OCI-M2 (cell line): ENCODE results near the gene EPB41L1.
"Not testable (repeated sequence)": the region's sequence is repeated elsewhere in the genome, so short reads cannot be mapped to it uniquely, and the experiment has no call there.

Experiments used
- DNase-seq: peaks from one replicate; lab custom pipeline; 2025; ENCODE audit not compliant: unreplicated experiment; lab: John Stamatoyannopoulos, UW

EPB41L1 gene

GRCh38 chr20:36125097-36125496 lies 29.4 kb upstream of the EPB41L1 start:
- DNase-seq, result no peak

GRCh38 chr20:36126836-36127527 lies 27.6 kb upstream of the EPB41L1 start:
- no peak for DNase-seq

GRCh38 chr20:36128463-36129159 lies 25.9 kb upstream of the EPB41L1 start:
- DNase-seq, result no peak

- DNase-seq, result no peak
These were observed 25.4 kb upstream of the EPB41L1 start for GRCh38 chr20:36129160-36129543.

- no peak for DNase-seq
These were observed 24.1 kb upstream of the EPB41L1 start for GRCh38 chr20:36130390-36130789.

GRCh38 chr20:36132802-36133211 lies 21.7 kb upstream of the EPB41L1 start:
- no peak for DNase-seq

- no peak for DNase-seq
These were observed 20.7 kb upstream of the EPB41L1 start for GRCh38 chr20:36133821-36134220.

- no peak for DNase-seq
These were observed 19.4 kb upstream of the EPB41L1 start for GRCh38 chr20:36135159-36135558.

GRCh38 chr20:36135821-36136220 lies 18.7 kb upstream of the EPB41L1 start:
- no peak for DNase-seq

GRCh38 chr20:36137313-36137712 lies 17.2 kb upstream of the EPB41L1 start:
- DNase-seq, result not testable (repeated sequence)

GRCh38 chr20:36141310-36141709 lies 13.2 kb upstream of the EPB41L1 start:
- DNase-seq, result no peak

- no peak for DNase-seq
These were observed 10.2 kb upstream of the EPB41L1 start for GRCh38 chr20:36144336-36144735.

- no peak for DNase-seq
These were observed 8.4 kb upstream of the EPB41L1 start for GRCh38 chr20:36145877-36146707.

- no peak for DNase-seq
These were observed 6.8 kb upstream of the EPB41L1 start for GRCh38 chr20:36147690-36148089.

GRCh38 chr20:36148439-36148838 lies 6.1 kb upstream of the EPB41L1 start:
- DNase-seq, result no peak

GRCh38 chr20:36149012-36149411 lies 5.5 kb upstream of the EPB41L1 start:
- no peak for DNase-seq

GRCh38 chr20:36149469-36149868 lies 5.1 kb upstream of the EPB41L1 start:
- DNase-seq, result no peak

- DNase-seq, result no peak
These were observed 4.1 kb upstream of the EPB41L1 start for GRCh38 chr20:36150489-36150846.

- no peak for DNase-seq
These were observed 3.5 kb upstream of the EPB41L1 start for GRCh38 chr20:36150847-36151539.

GRCh38 chr20:36152261-36152660 lies 2.3 kb upstream of the EPB41L1 start:
- no peak for DNase-seq

- DNase-seq, result no peak
These were observed 1.3 kb upstream of the EPB41L1 start for GRCh38 chr20:36153204-36153603.
